HCEC 1CT (cell line): ENCODE results near the gene ZNF101.
A peak's percentile ranks its signal among the peaks of the same experiment; 100 is the strongest.

Source experiments
- DNase-seq: peaks from one replicate; pipeline ENCODE4 v3.0.0-alpha.2; 2017

ZNF101 gene

GRCh38 chr19:19668230-19669012, at the start of gene ZNF101:
Gene ZNF101, plus strand, starts transcription at chr19:19668839. Its CDS starts 125 bp downstream, at chr19:19668964.
- DNase-seq, result peak; percentile 91

- no peak for DNase-seq
These were observed 49.3 kb upstream of the ZNF101 start for GRCh38 chr19:19619181-19619848.

- no peak for DNase-seq
These were observed 48.8 kb upstream of the ZNF101 start for GRCh38 chr19:19619849-19620210.

GRCh38 chr19:19623383-19623782, 45.3 kb upstream of the ZNF101 start:
- DNase-seq, result no peak

GRCh38 chr19:19624032-19624570, 44.5 kb upstream of the ZNF101 start:
- DNase-seq, result no peak

GRCh38 chr19:19626516-19627472, 41.8 kb upstream of the ZNF101 start:
- no peak for DNase-seq

GRCh38 chr19:19627621-19628500, 40.8 kb upstream of the ZNF101 start, which contains the start of gene LPAR2:
Gene LPAR2, minus strand, starts transcription at chr19:19628220. Its CDS starts 945 bp downstream, at chr19:19627275.
- DNase-seq, result no peak

GRCh38 chr19:19628501-19629134, 40.0 kb upstream of the ZNF101 start:
- no peak for DNase-seq

GRCh38 chr19:19630062-19630414, 38.6 kb upstream of the ZNF101 start:
- DNase-seq, result no peak

GRCh38 chr19:19630426-19630825, 38.2 kb upstream of the ZNF101 start:
- DNase-seq, result no peak

- no peak for DNase-seq
These were observed 37.3 kb upstream of the ZNF101 start for GRCh38 chr19:19631346-19631745.

GRCh38 chr19:19632661-19633060, 36.0 kb upstream of the ZNF101 start:
- no peak for DNase-seq

GRCh38 chr19:19633711-19634515, 34.7 kb upstream of the ZNF101 start:
- no peak for DNase-seq

GRCh38 chr19:19634516-19635312, 33.9 kb upstream of the ZNF101 start:
- no peak for DNase-seq

- DNase-seq, result no peak
These were observed 33.3 kb upstream of the ZNF101 start for GRCh38 chr19:19635313-19635702.

GRCh38 chr19:19636573-19637185, 32.0 kb upstream of the ZNF101 start:
- no peak for DNase-seq

- DNase-seq, result no peak
These were observed 31.5 kb upstream of the ZNF101 start for GRCh38 chr19:19637186-19637522.

- DNase-seq, result no peak
These were observed 31.0 kb upstream of the ZNF101 start for GRCh38 chr19:19637523-19638251.
